ENCODE results near the gene NFE2L1.
"Not testable (repeated sequence)": the region's sequence is repeated elsewhere in the genome, so short reads cannot be mapped to it uniquely, and the experiment has no call there.

Gene NFE2L1

GRCh38 chr17:48034734-48035133 is 13.4 kb upstream of the NFE2L1 start:
- DNase-seq, H3K9me3 Mint-ChIP-seq, ATAC-seq, H3K27ac Mint-ChIP-seq, H3K4me3 Mint-ChIP-seq: not testable (repeated sequence)
- peaks cover 16% of the 10 kb centered on the region for H3K4me1 Mint-ChIP-seq
- peaks cover 80% of the 10 kb centered on the region for H3K27me3 Mint-ChIP-seq

GRCh38 chr17:48036693-48037035 is 11.5 kb upstream of the NFE2L1 start:
- Mint-ChIP-seq H3K27ac (no peak overlapping the region), H3K4me1 (peaks cover 18% of the 10 kb centered on the region), H3K4me3 (peak overlapping the region; percentile 83 to 86), H3K9me3 (no peaks in the 10 kb centered on the region), H3K27me3 (peaks cover 62% of the 10 kb centered on the region)
- no peak for ATAC-seq
- DNase-seq: no peak

- H3K27ac Mint-ChIP-seq: peak within 1 kb of the TSS; percentile 93 to 97
- peak; percentile 73 to 80 for DNase-seq
- peak; percentile 98 for ATAC-seq
- H3K27me3 Mint-ChIP-seq: peaks cover 56% of the 10 kb centered on the region
- H3K9me3 Mint-ChIP-seq: no peaks in the 10 kb centered on the region
- H3K4me1 Mint-ChIP-seq: peaks cover 24% of the 10 kb centered on the region
- H3K4me3 Mint-ChIP-seq: peak within 1 kb of the TSS; percentile 91 to 96
Measured at GRCh38 chr17:48037036-48037837, 10.9 kb upstream of the NFE2L1 start, which contains the start of gene COPZ2. COPZ2 (minus strand) TSS chr17:48037797; CDS start chr17:48037777, 20 bp downstream.

GRCh38 chr17:48037838-48038323 is 10.3 kb upstream of the NFE2L1 start:
- no peak for ATAC-seq
- peaks cover 26% of the 10 kb centered on the region for H3K4me1 Mint-ChIP-seq
- H3K27ac Mint-ChIP-seq: peak overlapping the region; percentile 93 to 97
- H3K9me3 Mint-ChIP-seq: no peaks in the 10 kb centered on the region
- H3K27me3 Mint-ChIP-seq: peaks cover 50% of the 10 kb centered on the region
- peak overlapping the region; percentile 91 to 96 for H3K4me3 Mint-ChIP-seq
- DNase-seq: no peak

- ATAC-seq (no peak), DNase-seq (no peak)
- peak overlapping the region in 1 of 2 donors; percentile 91 for H3K4me3 Mint-ChIP-seq
- H3K27me3 Mint-ChIP-seq: peaks cover 42% of the 10 kb centered on the region
- peaks cover 34% of the 10 kb centered on the region for H3K4me1 Mint-ChIP-seq
- no peaks in the 10 kb centered on the region for H3K9me3 Mint-ChIP-seq
- H3K27ac Mint-ChIP-seq: no peak overlapping the region
Measured at GRCh38 chr17:48038687-48039086, 9.5 kb upstream of the NFE2L1 start.

- no peaks in the 10 kb centered on the region for H3K9me3 Mint-ChIP-seq
- DNase-seq (no peak), ATAC-seq (no peak)
- peaks cover 15% of the 10 kb centered on the region for H3K27me3 Mint-ChIP-seq
- H3K4me3 Mint-ChIP-seq: no peak overlapping the region
- peaks cover 42% of the 10 kb centered on the region for H3K4me1 Mint-ChIP-seq
- H3K27ac Mint-ChIP-seq: no peak overlapping the region
Measured at GRCh38 chr17:48043176-48043575, 5.0 kb upstream of the NFE2L1 start.

- Mint-ChIP-seq H3K27me3 (no peaks in the 10 kb centered on the region), H3K4me1 (peaks cover 45% of the 10 kb centered on the region), H3K27ac (no peak overlapping the region), H3K4me3 (no peak overlapping the region), H3K9me3 (no peaks in the 10 kb centered on the region)
- ATAC-seq: no peak
- no peak for DNase-seq
Measured at GRCh38 chr17:48044851-48045250, 3.3 kb upstream of the NFE2L1 start.

GRCh38 chr17:48045316-48046001 is 2.7 kb upstream of the NFE2L1 start:
- Mint-ChIP-seq H3K4me1 (peaks cover 51% of the 10 kb centered on the region), H3K27ac (no peak overlapping the region), H3K27me3 (no peaks in the 10 kb centered on the region), H3K4me3 (peak overlapping the region in 1 of 2 donors; percentile 86), H3K9me3 (no peaks in the 10 kb centered on the region)
- DNase-seq (no peak), ATAC-seq (no peak)

- Mint-ChIP-seq H3K27me3 (no peaks in the 10 kb centered on the region), H3K9me3 (no peaks in the 10 kb centered on the region), H3K4me3 (peak overlapping the region; percentile 86 to 95), H3K4me1 (peaks cover 59% of the 10 kb centered on the region), H3K27ac (peak overlapping the region; percentile 13 to 64)
- ATAC-seq (no peak), DNase-seq (no peak)
Measured at GRCh38 chr17:48046296-48046695, 1.9 kb upstream of the NFE2L1 start.

- Mint-ChIP-seq H3K27me3 (no peaks in the 10 kb centered on the region), H3K4me1 (peaks cover 61% of the 10 kb centered on the region), H3K27ac (peak overlapping the region; percentile 98 to 100), H3K4me3 (peak overlapping the region; percentile 86 to 95), H3K9me3 (no peaks in the 10 kb centered on the region)
- ATAC-seq (no peak), DNase-seq (no peak)
Measured at GRCh38 chr17:48047113-48047740, 932 bp upstream of the NFE2L1 start.

GRCh38 chr17:48048384-48049126 is 396 bp downstream of the NFE2L1 start:
- ATAC-seq (peak; percentile 54), DNase-seq (peak; percentile 48 to 50)
- H3K4me3 Mint-ChIP-seq: peak overlapping the region; percentile 86 to 95
- H3K4me1 Mint-ChIP-seq: peaks cover 66% of the 10 kb centered on the region
- peak overlapping the region; percentile 98 to 100 for H3K27ac Mint-ChIP-seq
- H3K27me3 Mint-ChIP-seq: no peaks in the 10 kb centered on the region
- no peaks in the 10 kb centered on the region for H3K9me3 Mint-ChIP-seq

- Mint-ChIP-seq H3K4me3 (peak overlapping the region; percentile 86 to 95), H3K9me3 (no peaks in the 10 kb centered on the region), H3K27ac (peak overlapping the region; percentile 74 to 92), H3K27me3 (no peaks in the 10 kb centered on the region), H3K4me1 (peaks cover 80% of the 10 kb centered on the region)
- no peak for DNase-seq
- no peak for ATAC-seq
Measured at GRCh38 chr17:48051283-48051682, 3.1 kb downstream of the NFE2L1 start.

GRCh38 chr17:48051706-48052486 is 3.7 kb downstream of the NFE2L1 start:
- peak overlapping the region; percentile 86 to 92 for H3K27ac Mint-ChIP-seq
- H3K4me3 Mint-ChIP-seq: peak overlapping the region; percentile 86 to 95
- peaks cover 80% of the 10 kb centered on the region for H3K4me1 Mint-ChIP-seq
- no peaks in the 10 kb centered on the region for H3K27me3 Mint-ChIP-seq
- DNase-seq: no peak
- no peaks in the 10 kb centered on the region for H3K9me3 Mint-ChIP-seq
- ATAC-seq: no peak

- ATAC-seq (no peak), DNase-seq (no peak)
- Mint-ChIP-seq H3K4me3 (peak overlapping the region; percentile 86 to 95), H3K27ac (peak overlapping the region; percentile 91 to 92), H3K27me3 (no peaks in the 10 kb centered on the region), H3K4me1 (peaks cover 89% of the 10 kb centered on the region), H3K9me3 (no peaks in the 10 kb centered on the region)
Measured at GRCh38 chr17:48052956-48053757, 5.0 kb downstream of the NFE2L1 start.

All from stimulated activated naive CD8-positive, alpha-beta T cell treated with anti-CD3 and anti-CD28 coated beads, Interleukin-15, amount 100 ng/mL, for 72 hours (primary cell).